ENCODE results near the gene CHAT. TPM values are rescaled to one million over a fixed set of nuclear protein-coding genes. Genes with fewer than 3 reads are reported as not detected.

The CHAT gene
- total RNA-seq, 1 experiment from 2014 or later: not detected

- H3K9me3 ChIP-seq (ENCODE audit: control insufficient read depth, insufficient read depth, low read depth, low read length): no peaks in the 10 kb centered on the region
- ATAC-seq (peak; percentile 35), DNase-seq (ENCODE audit: low read depth, low spot score) (no peak)
- no peak for TF ChIP-seq CTCF (IDR thresholded peaks at IDR 0.05)
- no peak for TF ChIP-seq POLR2AphosphoS5 (IDR thresholded peaks at IDR 0.05; ENCODE audit: low read depth, low read length)
- ChIA-PET POLR2A (interaction anchor here (0.7 kb wide), 2 partner anchors 8 to 288 kb away, joined by 3 read pairs; no protein-coding TSS in a partner anchor), CTCF (interaction anchor here (0.7 kb wide), 1 partner anchor 163 kb away, joined by 4 read pairs; no protein-coding TSS in a partner anchor)
- no peak overlapping the region for H3K4me3 ChIP-seq (ENCODE audit: low read depth in 2 of 2, low read length in 2 of 2)
- H3K4me1 ChIP-seq (ENCODE audit: control insufficient read depth, insufficient read depth, low read length): no peaks in the 10 kb centered on the region
- in situ Hi-C loops (cut with HindIII; ENCODE audit: low pct_unique_long_range_greater_than_20kb, low sequenced_read_pairs): no loop called here
- peaks cover 26% of the 10 kb centered on the region for H3K27me3 ChIP-seq (ENCODE audit: control insufficient read depth, insufficient read depth, low read length)
- BruUV-seq (replicated peaks): no TSS peak
- H3K27ac ChIP-seq (ENCODE audit: low read length): no peak overlapping the region
- H3K36me3 ChIP-seq (ENCODE audit: control insufficient read depth, insufficient read depth, low read length): no peaks in the 10 kb centered on the region
- intact Hi-C loops (cut with micrococcal nuclease; ENCODE audit: unreplicated experiment): no loop called here
Measured at GRCh38 chr10:49612513-49613164, 1.2 kb upstream of the CHAT start.

GRCh38 chr10:49613165-49613881 is 514 bp upstream of the CHAT start:
- DNase-seq (ENCODE audit: low read depth, low spot score): no peak
- Histone ChIP-seq H3K27ac (ENCODE audit: low read length) (no peak overlapping the region), H3K4me1 (ENCODE audit: control insufficient read depth, insufficient read depth, low read length) (no peaks in the 10 kb centered on the region), H3K36me3 (ENCODE audit: control insufficient read depth, insufficient read depth, low read length) (no peaks in the 10 kb centered on the region), H3K4me3 (ENCODE audit: low read depth in 2 of 2, low read length in 2 of 2) (no peak overlapping the region), H3K9me3 (ENCODE audit: control insufficient read depth, insufficient read depth, low read depth, low read length) (no peaks in the 10 kb centered on the region), H3K27me3 (ENCODE audit: control insufficient read depth, insufficient read depth, low read length) (peaks cover 22% of the 10 kb centered on the region; the same call in 1 of the 2 replicates)
- in situ Hi-C loops (cut with HindIII; ENCODE audit: low pct_unique_long_range_greater_than_20kb, low sequenced_read_pairs) (no loop called here), intact Hi-C loops (cut with micrococcal nuclease; ENCODE audit: unreplicated experiment) (no loop called here)
- no peak for ATAC-seq
- TF ChIP-seq TCF7L2 (IDR thresholded peaks at IDR 0.05; ENCODE audit: low read depth, low read length) (no peak), REST (IDR thresholded peaks at IDR 0.05; ENCODE audit: insufficient read depth in 1 of 2, low read depth in 2 of 2, low read length in 1 of 2) (no peak), POLR2AphosphoS5 (IDR thresholded peaks at IDR 0.05; ENCODE audit: low read depth, low read length) (no peak), CTCF (IDR thresholded peaks at IDR 0.05) (no peak), SIN3A (IDR thresholded peaks at IDR 0.05; ENCODE audit: borderline replicate concordance, insufficient read depth, low read depth, low read length) (no peak)
- ChIA-PET CTCF (no interaction called here), POLR2A (interaction anchor here (0.7 kb wide), 2 partner anchors 9 to 288 kb away, joined by 3 read pairs; no protein-coding TSS in a partner anchor)
- no TSS peak for BruUV-seq (replicated peaks)

All from Panc1 (cell line).